ENCODE data around the gene VSTM4. TPM values are rescaled to one million over a fixed set of nuclear protein-coding genes. Genes with fewer than 3 reads are reported as not detected.

The VSTM4 gene
- total RNA-seq, 2 experiments from 2014 or later: 0.10 TPM

DNA sequence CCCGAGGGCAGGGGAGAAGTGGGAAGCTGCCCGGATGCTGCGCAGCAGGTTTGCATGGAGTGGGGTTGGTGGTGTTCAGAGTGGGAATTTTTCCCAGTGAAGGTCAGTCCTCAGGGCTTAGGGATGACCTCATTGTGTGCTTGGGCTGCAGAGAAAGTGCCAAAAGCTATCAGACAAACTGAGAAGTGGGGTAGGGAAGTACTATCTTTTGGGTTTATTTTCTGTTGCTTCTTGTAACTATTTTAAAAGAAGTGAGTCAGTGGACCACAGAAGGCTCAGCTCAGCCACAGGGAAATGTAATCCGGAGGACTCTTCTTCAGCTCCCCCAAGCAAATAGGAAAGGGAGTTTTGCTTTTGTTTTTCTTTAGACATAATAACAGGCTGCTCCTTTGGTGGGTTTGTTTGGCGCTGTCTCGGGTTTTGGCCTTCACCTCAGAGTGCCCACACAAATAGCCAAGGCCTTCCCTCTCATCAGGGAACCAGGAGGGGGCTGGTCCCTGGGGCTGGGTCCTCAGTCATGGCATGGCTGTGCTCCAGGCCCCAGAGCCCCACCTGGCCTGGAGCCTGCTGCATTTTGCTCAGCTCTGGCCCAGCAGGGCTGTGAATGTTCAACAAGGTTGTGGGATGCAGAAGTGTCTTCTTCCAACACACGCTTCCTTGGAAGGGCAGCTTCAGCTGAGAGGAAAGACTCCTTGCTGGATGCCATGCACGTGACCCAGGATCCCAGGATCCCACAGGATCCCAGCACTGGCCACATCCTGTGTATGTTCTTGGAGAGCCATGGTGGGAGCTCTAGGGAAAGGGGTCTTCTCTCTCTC, 23.9 kb upstream of the VSTM4 start:
- Mint-ChIP-seq H3K4me3 (no peak overlapping the region), H3K4me1 (peaks cover 4% of the 10 kb centered on the region), H3K9me3 (peaks cover 2% of the 10 kb centered on the region), H3K36me3 (ENCODE audit: low read depth) (no peaks in the 10 kb centered on the region), H3K27me3 (peaks cover 15% of the 10 kb centered on the region), H3K27ac (no peak overlapping the region)
- ChIA-PET POLR2A (no interaction called here), CTCF (no interaction called here)
- DNase-seq: no peak

DNA sequence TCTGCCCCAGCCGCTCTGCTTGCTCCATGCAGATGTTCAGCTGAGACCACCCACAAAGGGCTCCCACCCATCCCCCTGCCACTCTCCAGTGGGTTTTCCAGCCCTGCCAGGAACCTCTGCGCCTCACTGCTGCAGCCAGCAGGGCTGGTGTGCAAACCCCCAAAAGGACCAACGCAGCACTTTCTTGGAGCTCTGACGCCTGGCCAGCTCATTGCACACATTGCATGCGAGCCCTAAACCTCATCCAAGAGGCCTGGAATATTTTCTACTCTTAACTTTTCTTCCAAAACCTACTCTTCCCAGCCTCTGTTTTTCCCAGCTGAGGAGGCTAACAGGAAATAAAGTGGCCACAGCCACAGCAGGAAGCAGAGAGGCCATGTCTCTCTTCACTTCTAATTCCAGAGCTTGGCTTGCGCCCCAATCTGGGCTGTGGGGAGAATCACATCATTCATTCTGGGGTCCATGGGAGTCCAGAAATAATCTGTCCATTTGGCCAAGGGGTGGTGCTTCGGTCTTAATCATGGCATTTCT, 23.1 kb upstream of the VSTM4 start:
- POLR2A ChIA-PET: interaction anchor here (0.7 kb wide), 1 partner anchor 17 kb away, joined by 3 read pairs; no protein-coding TSS in a partner anchor
- no peaks in the 10 kb centered on the region for H3K36me3 Mint-ChIP-seq (ENCODE audit: low read depth)
- H3K4me3 Mint-ChIP-seq: no peak overlapping the region
- H3K9me3 Mint-ChIP-seq: peaks cover 2% of the 10 kb centered on the region
- CTCF ChIA-PET: no interaction called here
- H3K4me1 Mint-ChIP-seq: peaks cover 4% of the 10 kb centered on the region
- H3K27ac Mint-ChIP-seq: no peak overlapping the region
- DNase-seq: no peak
- H3K27me3 Mint-ChIP-seq: peaks cover 18% of the 10 kb centered on the region

DNA sequence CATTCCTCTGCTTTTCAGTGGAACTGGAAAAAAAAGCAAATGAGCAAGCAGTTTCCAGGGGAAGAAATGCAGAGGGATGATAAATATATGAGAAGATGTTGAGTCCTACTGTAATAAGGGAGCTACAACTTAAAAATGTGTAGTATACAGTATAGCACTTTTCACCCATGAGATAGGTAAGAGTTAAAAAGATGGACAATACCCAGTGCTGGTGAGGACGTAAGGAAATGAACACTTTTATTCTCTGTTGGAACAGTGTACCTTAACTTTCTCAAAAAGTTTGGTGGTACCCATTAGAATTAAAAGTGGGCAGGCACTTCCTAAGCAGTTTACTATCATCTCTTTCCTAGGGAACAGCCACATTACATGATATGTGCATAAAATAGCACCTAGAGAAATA, 21.2 kb upstream of the VSTM4 start:
- ChIA-PET CTCF (no interaction called here), POLR2A (no interaction called here)
- H3K27me3 Mint-ChIP-seq: peaks cover 18% of the 10 kb centered on the region
- peaks cover 4% of the 10 kb centered on the region for H3K4me1 Mint-ChIP-seq
- H3K36me3 Mint-ChIP-seq (ENCODE audit: low read depth): no peaks in the 10 kb centered on the region
- no peak overlapping the region for H3K27ac Mint-ChIP-seq
- peaks cover 2% of the 10 kb centered on the region for H3K9me3 Mint-ChIP-seq
- DNase-seq: no peak
- no peak overlapping the region for H3K4me3 Mint-ChIP-seq

DNA sequence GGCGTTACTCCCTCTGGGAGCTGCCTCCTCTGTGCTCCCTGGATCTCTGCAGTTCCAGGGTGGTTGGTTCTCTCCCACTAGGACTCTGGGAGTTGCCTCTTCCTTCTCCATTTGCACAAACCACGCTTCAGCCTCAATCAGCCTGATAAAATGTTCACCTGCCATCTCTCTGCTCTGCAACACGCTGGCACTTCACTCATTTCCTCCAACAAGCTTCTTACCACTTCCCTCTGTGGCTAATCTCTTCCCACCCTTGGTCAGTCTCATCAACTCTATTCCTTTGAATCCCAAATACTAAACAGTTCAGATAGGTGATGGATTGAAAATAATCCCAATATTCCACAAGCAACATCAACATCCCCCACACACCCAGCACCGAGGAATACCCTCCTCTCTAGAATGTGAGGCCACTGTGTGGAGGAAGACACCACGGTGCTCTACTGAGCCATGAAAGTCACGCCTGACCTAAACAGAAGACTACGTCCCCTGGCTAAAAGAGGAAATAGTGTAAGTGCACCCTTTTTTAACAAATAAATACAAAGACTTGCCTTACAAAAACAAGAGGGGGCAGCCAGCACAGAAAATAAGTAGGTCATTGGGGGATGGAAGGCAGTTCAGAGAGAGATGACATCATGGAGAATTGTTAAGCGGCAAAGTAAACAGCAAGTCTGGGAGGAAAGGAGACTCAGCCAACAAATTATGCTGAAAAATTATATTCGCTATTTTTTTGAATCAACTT, 20.4 kb upstream of the VSTM4 start:
- Mint-ChIP-seq H3K9me3 (peaks cover 2% of the 10 kb centered on the region), H3K27ac (no peak overlapping the region), H3K27me3 (peaks cover 18% of the 10 kb centered on the region), H3K4me1 (peaks cover 4% of the 10 kb centered on the region), H3K4me3 (no peak overlapping the region), H3K36me3 (ENCODE audit: low read depth) (no peaks in the 10 kb centered on the region)
- POLR2A ChIA-PET: no interaction called here
- DNase-seq: no peak
- CTCF ChIA-PET: no interaction called here

DNA sequence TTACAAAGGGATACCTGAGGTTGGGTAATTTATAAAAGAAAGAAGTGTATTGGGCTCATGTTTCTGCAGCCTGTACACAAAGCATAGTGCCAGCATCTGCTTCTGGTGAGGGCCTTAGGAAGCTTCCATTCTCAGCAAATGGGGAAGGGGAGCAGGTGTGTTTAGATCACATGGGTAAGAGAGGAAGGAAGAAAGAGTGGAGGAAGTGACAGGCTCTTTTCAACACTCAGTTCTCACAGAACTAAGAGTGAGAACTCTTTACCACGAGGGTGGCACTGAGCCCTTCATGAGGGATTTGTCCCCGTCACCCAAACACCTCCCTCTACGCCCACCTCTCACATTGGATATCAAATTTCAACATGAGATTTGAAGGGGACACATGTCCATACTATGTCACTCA, 19.0 kb upstream of the VSTM4 start:
- Mint-ChIP-seq H3K4me1 (peaks cover 4% of the 10 kb centered on the region), H3K4me3 (no peak overlapping the region), H3K36me3 (ENCODE audit: low read depth) (no peaks in the 10 kb centered on the region), H3K9me3 (peaks cover 2% of the 10 kb centered on the region), H3K27ac (no peak overlapping the region), H3K27me3 (peaks cover 21% of the 10 kb centered on the region)
- ChIA-PET CTCF (no interaction called here), POLR2A (no interaction called here)
- DNase-seq: no peak

DNA sequence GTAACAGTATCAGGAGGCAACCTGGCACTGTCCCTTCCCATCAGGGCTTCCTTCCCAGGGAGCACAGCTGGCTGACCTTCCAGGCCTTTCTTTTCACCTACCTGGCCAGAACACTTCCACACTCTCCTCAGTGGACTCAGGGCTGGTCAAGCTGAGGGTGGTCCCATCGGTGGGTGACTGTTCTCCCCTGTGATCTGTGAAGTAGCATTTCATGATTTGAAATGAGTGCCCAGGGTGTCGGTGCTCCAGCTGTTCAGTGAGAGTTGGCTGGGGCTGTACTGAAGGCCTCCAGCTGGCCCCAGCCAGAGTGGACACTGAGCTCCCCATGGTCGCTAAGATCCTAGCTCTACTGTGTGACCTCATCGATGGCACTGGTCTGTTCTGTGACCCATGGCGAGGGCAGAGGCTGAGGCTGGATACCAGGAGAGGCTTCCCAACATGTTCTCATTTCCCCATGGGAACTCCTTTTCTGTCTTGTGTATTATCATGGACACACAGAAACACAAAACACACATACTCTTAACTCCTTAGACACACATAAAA, 18.5 kb upstream of the VSTM4 start, which contains the start of gene FAM170B:
FAM170B (minus strand) TSS at position 316 of the 543 bp plus-strand sequence; CDS start at position 213, 103 bp downstream.
- H3K27ac Mint-ChIP-seq: no peak within 1 kb of the TSS

DNA sequence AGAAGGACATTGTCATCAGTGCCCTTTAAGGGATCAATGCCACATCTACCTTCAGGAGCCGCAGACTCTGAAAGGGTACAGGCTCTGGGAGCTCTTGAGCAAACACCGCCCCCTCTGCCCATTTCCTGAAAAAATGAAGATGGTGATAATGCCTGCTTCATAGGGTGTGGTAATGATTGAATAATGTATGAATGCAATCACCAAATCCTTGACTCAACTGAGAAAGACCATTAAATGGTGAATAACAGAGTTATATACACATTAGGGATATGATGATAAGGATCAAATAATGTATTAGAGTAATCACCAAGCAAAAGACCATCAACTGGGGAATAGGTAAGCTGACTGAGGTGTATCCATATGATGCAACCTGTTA, 17.0 kb upstream of the VSTM4 start:
- H3K27me3 Mint-ChIP-seq: peaks cover 30% of the 10 kb centered on the region
- H3K36me3 Mint-ChIP-seq (ENCODE audit: low read depth): no peaks in the 10 kb centered on the region
- CTCF ChIA-PET: no interaction called here
- H3K4me3 Mint-ChIP-seq: no peak overlapping the region
- peaks cover 4% of the 10 kb centered on the region for H3K4me1 Mint-ChIP-seq
- no peak for DNase-seq
- POLR2A ChIA-PET: no interaction called here
- H3K27ac Mint-ChIP-seq: no peak overlapping the region
- H3K9me3 Mint-ChIP-seq: peaks cover 2% of the 10 kb centered on the region

More for the DNA sequence above, 18.5 kb upstream of the VSTM4 start, which contains the start of gene FAM170B:
- H3K9me3 Mint-ChIP-seq: peaks cover 2% of the 10 kb centered on the region
- POLR2A ChIA-PET: no interaction called here
- no peak within 1 kb of the TSS for H3K4me3 Mint-ChIP-seq
- H3K27me3 Mint-ChIP-seq: peaks cover 26% of the 10 kb centered on the region
- peaks cover 4% of the 10 kb centered on the region for H3K4me1 Mint-ChIP-seq
- no peak for DNase-seq
- CTCF ChIA-PET: no interaction called here
- H3K36me3 Mint-ChIP-seq (ENCODE audit: low read depth): no peaks in the 10 kb centered on the region

DNA sequence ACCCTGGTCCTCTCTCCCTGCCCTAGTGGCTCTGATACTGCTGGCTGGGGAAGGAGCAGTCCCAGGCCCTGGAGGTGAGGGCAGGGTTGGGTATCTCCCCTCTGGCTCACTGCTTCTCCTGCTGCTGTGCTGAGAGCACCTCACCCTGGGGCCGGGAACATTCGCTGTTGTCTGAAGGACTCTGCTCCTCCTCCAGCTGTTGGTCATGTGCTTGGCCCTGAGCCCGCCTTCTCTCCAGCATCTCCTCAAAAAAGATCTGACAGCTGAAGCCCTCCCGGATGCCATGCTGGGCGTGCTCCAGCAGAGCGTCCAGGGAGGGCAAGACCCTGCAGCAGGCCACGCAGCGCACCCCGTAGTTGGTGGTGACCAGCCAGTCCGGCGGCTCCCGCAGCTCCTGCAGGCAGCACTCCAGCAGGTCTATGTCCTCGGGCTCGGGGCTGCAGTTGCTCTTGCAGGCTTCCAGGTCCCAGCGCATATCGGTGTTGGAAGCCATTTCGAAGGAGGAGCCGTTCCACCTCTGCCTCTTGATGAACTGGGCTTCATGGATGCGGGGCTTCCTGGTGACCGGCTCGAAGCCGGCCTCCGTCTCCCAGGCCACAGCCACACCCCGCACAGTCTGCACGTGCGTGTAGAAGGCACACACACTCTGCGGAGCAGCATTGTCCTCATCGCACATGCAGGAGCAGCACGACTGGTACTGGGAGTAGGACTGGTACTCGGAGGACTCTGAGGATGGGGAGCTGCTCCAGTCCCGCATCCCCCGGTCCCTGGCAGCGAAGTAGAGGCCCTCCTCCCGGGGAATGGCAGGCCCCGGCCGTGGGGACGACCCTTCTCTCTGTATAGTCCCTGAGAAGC, 16.4 kb upstream of the VSTM4 start:
- CTCF ChIA-PET: no interaction called here

DNA sequence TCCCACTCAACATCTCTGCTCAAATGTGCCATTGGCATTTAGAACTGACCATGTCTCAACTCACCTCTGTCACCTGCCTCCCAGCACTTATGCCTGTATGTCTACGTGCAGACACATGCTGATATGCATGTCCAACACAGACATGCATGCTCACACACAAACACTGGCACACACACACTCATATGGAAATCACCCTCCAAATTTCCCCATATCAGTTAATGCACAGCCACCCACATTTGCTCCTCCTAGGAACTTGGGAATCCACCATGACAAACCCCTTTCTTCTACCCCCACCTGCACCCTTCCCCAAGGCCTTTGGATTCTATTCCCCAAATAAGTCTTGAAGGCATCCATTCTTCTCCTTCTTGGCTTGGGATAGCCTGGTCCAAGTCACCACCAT, 14.1 kb upstream of the VSTM4 start:
- no peaks in the 10 kb centered on the region for H3K4me1 Mint-ChIP-seq
- POLR2A ChIA-PET: no interaction called here
- CTCF ChIA-PET: no interaction called here
- no peak for DNase-seq
- H3K27me3 Mint-ChIP-seq: peaks cover 18% of the 10 kb centered on the region
- H3K4me3 Mint-ChIP-seq: no peak overlapping the region
- no peak overlapping the region for H3K27ac Mint-ChIP-seq
- no peaks in the 10 kb centered on the region for H3K36me3 Mint-ChIP-seq (ENCODE audit: low read depth)
- H3K9me3 Mint-ChIP-seq: no peaks in the 10 kb centered on the region

More for the DNA sequence above, 16.4 kb upstream of the VSTM4 start:
- H3K27me3 Mint-ChIP-seq: peaks cover 24% of the 10 kb centered on the region
- H3K4me1 Mint-ChIP-seq: peaks cover 4% of the 10 kb centered on the region
- no peak overlapping the region for H3K4me3 Mint-ChIP-seq
- POLR2A ChIA-PET: no interaction called here
- no peak for DNase-seq
- H3K27ac Mint-ChIP-seq: no peak overlapping the region
- no peaks in the 10 kb centered on the region for H3K36me3 Mint-ChIP-seq (ENCODE audit: low read depth)
- H3K9me3 Mint-ChIP-seq: peaks cover 2% of the 10 kb centered on the region

DNA sequence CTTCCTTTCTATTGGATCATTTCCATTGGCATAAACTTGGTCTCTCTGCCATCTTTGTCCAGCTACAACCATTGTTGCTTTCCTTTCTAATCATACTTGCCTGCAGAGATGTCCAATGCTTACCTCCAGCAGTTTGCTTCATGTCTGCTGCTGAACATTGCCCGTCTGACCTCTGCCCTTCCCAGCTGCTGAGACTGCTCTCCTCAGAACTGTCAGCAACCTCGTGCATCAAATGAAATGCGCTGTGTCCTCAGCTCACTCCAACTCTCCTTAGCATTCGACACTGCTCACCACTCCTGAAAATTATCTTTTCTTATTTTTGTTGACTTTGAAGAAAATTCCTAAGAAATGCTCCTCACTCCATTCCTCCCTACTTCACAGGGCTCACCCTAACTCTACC, 13.5 kb upstream of the VSTM4 start:
- H3K9me3 Mint-ChIP-seq: no peaks in the 10 kb centered on the region
- H3K27me3 Mint-ChIP-seq: peaks cover 16% of the 10 kb centered on the region
- no peaks in the 10 kb centered on the region for H3K4me1 Mint-ChIP-seq
- H3K27ac Mint-ChIP-seq: no peak overlapping the region
- CTCF ChIA-PET: interaction anchor here (0.9 kb wide), 1 partner anchor 390 kb away, joined by 3 read pairs; no protein-coding TSS in a partner anchor
- no peak for DNase-seq
- no peaks in the 10 kb centered on the region for H3K36me3 Mint-ChIP-seq (ENCODE audit: low read depth)
- H3K4me3 Mint-ChIP-seq: no peak overlapping the region
- POLR2A ChIA-PET: no interaction called here

DNA sequence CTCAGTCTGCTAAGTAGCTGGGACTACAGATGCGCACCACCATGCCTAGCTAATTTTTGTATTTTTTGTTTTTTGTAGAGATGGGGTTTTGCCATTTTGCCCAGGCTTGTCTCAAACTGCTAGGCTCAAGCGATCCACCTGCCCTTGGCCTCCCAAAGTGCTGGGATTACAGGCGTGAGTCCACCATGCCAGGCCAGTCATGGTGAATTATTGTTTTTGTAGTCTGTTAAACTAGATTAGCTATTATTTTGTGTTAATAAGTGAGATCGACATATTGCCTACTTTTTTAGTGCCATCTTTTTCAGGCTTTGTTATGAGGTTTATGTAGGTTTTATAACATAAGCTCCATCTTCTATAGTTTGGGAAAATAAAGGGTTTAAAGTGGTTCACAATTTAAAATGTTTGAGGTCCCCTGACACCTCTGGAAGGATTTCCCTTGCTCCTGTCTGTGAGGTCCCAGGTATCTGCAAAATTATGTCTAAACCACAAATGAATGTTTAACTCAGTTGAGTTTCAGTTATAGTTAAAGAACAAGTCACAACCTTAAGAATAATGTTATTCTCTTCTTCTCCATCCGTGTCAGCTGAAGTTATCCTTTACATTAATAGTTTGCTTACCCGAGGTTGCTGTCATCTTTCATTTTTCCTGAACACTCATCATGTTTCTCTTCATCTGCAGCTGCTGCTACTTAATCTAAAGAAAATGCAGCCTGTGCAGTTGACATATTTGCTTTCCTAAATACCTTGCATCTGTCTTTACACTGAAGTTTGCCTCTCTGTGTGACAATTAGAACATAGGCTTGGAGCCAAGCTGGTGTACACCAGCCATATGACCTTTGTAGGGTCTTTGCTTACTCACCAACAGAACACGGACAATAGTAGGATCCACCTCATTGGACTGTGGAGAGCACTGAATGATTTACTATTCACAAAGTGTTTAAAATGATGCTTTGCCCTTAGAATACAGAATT, 8.9 kb upstream of the VSTM4 start:
- POLR2A ChIA-PET: no interaction called here
- H3K9me3 Mint-ChIP-seq: no peaks in the 10 kb centered on the region
- no peaks in the 10 kb centered on the region for H3K36me3 Mint-ChIP-seq (ENCODE audit: low read depth)

DNA sequence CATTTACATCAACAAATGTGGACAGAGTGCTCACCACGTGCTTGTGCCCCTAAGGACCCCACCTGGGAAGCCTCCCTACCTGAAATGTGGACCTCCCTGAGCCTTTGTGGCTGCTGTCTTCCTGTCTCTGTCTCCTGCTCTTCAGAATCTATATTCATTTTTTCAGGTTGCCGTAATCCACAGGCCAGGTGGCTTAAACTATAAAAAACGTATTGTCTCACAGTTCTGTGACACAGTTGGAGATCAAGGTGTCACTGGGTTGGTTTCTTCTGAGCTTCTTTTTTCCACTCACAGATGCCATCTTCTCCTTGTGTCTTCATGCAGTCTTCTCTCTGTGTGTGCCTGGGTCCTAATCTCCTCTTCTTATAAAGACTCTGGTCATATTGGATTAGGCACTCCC, 5.6 kb upstream of the VSTM4 start:
- peaks cover 25% of the 10 kb centered on the region for H3K27me3 Mint-ChIP-seq
- POLR2A ChIA-PET: no interaction called here

More for the DNA sequence above, 8.9 kb upstream of the VSTM4 start:
- Mint-ChIP-seq H3K4me3 (no peak overlapping the region), H3K4me1 (no peaks in the 10 kb centered on the region), H3K27ac (no peak overlapping the region), H3K27me3 (peaks cover 21% of the 10 kb centered on the region)
- CTCF ChIA-PET: no interaction called here
- DNase-seq: no peak

More for the DNA sequence above, 5.6 kb upstream of the VSTM4 start:
- no peak for DNase-seq
- Mint-ChIP-seq H3K27ac (no peak overlapping the region), H3K4me1 (peaks cover 2% of the 10 kb centered on the region), H3K9me3 (no peaks in the 10 kb centered on the region), H3K36me3 (ENCODE audit: low read depth) (no peaks in the 10 kb centered on the region), H3K4me3 (no peak overlapping the region)
- CTCF ChIA-PET: no interaction called here
